ENCODE data around the gene OCA2. TPM values are rescaled to one million over a fixed set of nuclear protein-coding genes. Genes with fewer than 3 reads are reported as not detected.

OCA2 gene
- total and polyA plus RNA-seq, 2 of the 13 experiments (the other 11 are each of a cell fraction or from before 2014, with no cell fraction given): 0.02 to 0.05 TPM

GRCh38 chr15:27993544-27993943 is 105.6 kb downstream of the OCA2 start (continued):
- TF ChIP-seq GFI1 (CRISPR knock-in tag; IDR thresholded peaks at IDR 0.05; ENCODE audit: borderline replicate concordance) (no peak), ZNF788 (CRISPR knock-in tag; IDR thresholded peaks at IDR 0.05; ENCODE audit: borderline replicate concordance) (no peak), TAF15 (IDR thresholded peaks at IDR 0.05; ENCODE audit: low read depth, low read length, poor library complexity, severe bottlenecking) (no peak), ZNF646 (CRISPR knock-in tag; IDR thresholded peaks at IDR 0.05) (no peak)

Measured in HepG2 (cell line).